Stomach (tissue), 9 donors: ENCODE measurements around the gene AK5. TPM values are rescaled to one million over a fixed set of nuclear protein-coding genes. Genes with fewer than 3 reads are reported as not detected.
"Not testable (repeated sequence)": the region's sequence is repeated elsewhere in the genome, so short reads cannot be mapped to it uniquely, and the experiment has no call there.

Experiments
- DNase-seq, 2 donors: peaks; one replicate each; pipeline versions ENCODE4 v3.0.0 to v3.0.0-alpha.2; 2013 to 2019
- H3K27ac ChIP-seq, 5 donors: fragments of 200-600 bp in 4 of 5; sonication (generic) in 4 of 5; one replicate each; pipeline ENCODE4 v1.5.1; 2013 to 2019; ENCODE audit warnings: mild to moderate bottlenecking in 1 of 5, moderate library complexity in 1 of 5
- H3K27me3 ChIP-seq, 3 donors: fragments of 200-600 bp; sonication (generic); one replicate each; pipeline ENCODE4 v1.5.1; 2017 to 2019; ENCODE audit warnings: mixed run types in 1 of 3
- H3K36me3 ChIP-seq, 4 donors: fragments of 200-600 bp; sonication (generic); 1 replicate in 3 of 4; 2 replicates in 1 of 4; pipeline ENCODE4 v1.5.1; 2016 to 2019
- H3K4me1 ChIP-seq, 4 donors: fragments of 200-600 bp; sonication (generic); one replicate each; pipeline ENCODE4 v1.5.1; 2016 to 2019
- H3K4me3 ChIP-seq, 4 donors: fragments of 200-600 bp; sonication (generic) in 3 of 4; one replicate each; pipeline ENCODE4 v1.5.1; 2016 to 2019; ENCODE audit warnings: mild to moderate bottlenecking in 1 of 4
- H3K9me3 ChIP-seq, 4 donors: fragments of 200-600 bp; sonication (generic); one replicate each; pipeline ENCODE4 v1.5.1; 2016 to 2019
- CTCF ChIP-seq, 7 experiments: fragments of 450-650 bp in 4 of 7; fragments of 200-600 bp in 3 of 7; sonication (generic) in 3 of 7; IDR thresholded peaks; one replicate each; pipeline ENCODE4 v1.5.1; 2016 to 2019; ENCODE audit warnings: antibody characterized with exemption in 7 of 7, control low read depth in 2 of 7, mild to moderate bottlenecking in 1 of 7
- EP300 ChIP-seq: sonication (generic); formaldehyde crosslinking; IDR thresholded peaks from one replicate; pipeline ENCODE4 v1.6.1; 2017; ENCODE audit warnings: antibody characterized with exemption
- POLR2A ChIP-seq, 4 donors: fragments of 450-650 bp; IDR thresholded peaks; one replicate each; pipeline ENCODE4 v1.6.1; 2016; ENCODE audit warnings: antibody characterized with exemption in 4 of 4, control low read depth in 2 of 4, mild to moderate bottlenecking in 1 of 4, moderate library complexity in 1 of 4
- POLR2AphosphoS5 ChIP-seq, 3 donors: sonication (generic); formaldehyde crosslinking; IDR thresholded peaks; one replicate each; pipeline ENCODE4 v1.6.1; 2016; ENCODE audit warnings: antibody characterized with exemption in 3 of 3
- WGBS, 5 donors: extraction: QIAGEN DNeasy Blood & Tissue Kit in 3 of 5; methylation state at CpG; one replicate each; pipeline versions ENCODE4 v1.1.5 to v1.1.7; 2013 to 2018; 5-methylcytosine and 5-hydroxymethylcytosine counted together
- intact Hi-C: fragments of 100-400 bp; cut with DNase I; formaldehyde crosslinking; loops from one replicate; pipeline ENCODE4 v1.15.1; 2023; ENCODE audit warnings: low total_unique reads
- polyA plus RNA-seq, 3 donors: library from polyadenylated mRNA; stranded (reverse); fragments of 200-250 nt; gene quantifications; one replicate each; pipeline ENCODE4 v1.2.3, GENCODE V29; 2013
- total RNA-seq, 5 donors: library from RNA; depleted of rRNA; stranded (reverse); fragments of >200 nt; gene quantifications; one replicate each; pipeline versions ENCODE4 v1.1.0 to v1.2.3, GENCODE V29; 2014 to 2016
- donor health status: healthy with polysubstance abuse.
- donor health status: Bipolar disorder and iron deficiency.
- donor health status: healthy.

Gene AK5
- total and polyA plus RNA-seq, 8 donors: 0.23 to 5.0 (median 1.3) TPM; not detected in 3

- WGBS, 5 donors: 91 to 96% (median 92%) methylated on average over 1 of the region's 1 CpG
- no peak overlapping the region for H3K4me3 ChIP-seq
- H3K36me3 ChIP-seq: no peaks in the 10 kb centered on the region
- no peak for DNase-seq
- TF ChIP-seq EP300 (no peak), POLR2AphosphoS5 (IDR thresholded peaks at IDR 0.05) (no peak), CTCF (IDR thresholded peaks at IDR 0.05) (no peak), POLR2A (IDR thresholded peaks at IDR 0.05) (no peak)
- no peaks in the 10 kb centered on the region for H3K4me1 ChIP-seq
- peaks cover 0 to 2% (median 0%) of the 10 kb centered on the region in 4 donors for H3K9me3 ChIP-seq
- H3K27me3 ChIP-seq: no peaks in the 10 kb centered on the region
- intact Hi-C loops: no loop called here
- no peak overlapping the region for H3K27ac ChIP-seq
Measured at GRCh38 chr1:77300566-77300965, 18.7 kb downstream of the AK5 start.

- Histone ChIP-seq H3K4me1 (no peaks in the 10 kb centered on the region), H3K9me3 (peaks cover 0 to 4% (median 0%) of the 10 kb centered on the region in 4 donors), H3K36me3 (no peaks in the 10 kb centered on the region), H3K4me3 (no peak overlapping the region), H3K27me3 (no peaks in the 10 kb centered on the region), H3K27ac (no peak overlapping the region)
- intact Hi-C loops: no loop called here
- 59 to 71% (median 64%) methylated on average over 3 of the region's 3 CpGs for WGBS, 5 donors
- no peak for TF ChIP-seq EP300
- no peak for TF ChIP-seq POLR2A (IDR thresholded peaks at IDR 0.05)
- no peak for TF ChIP-seq CTCF (IDR thresholded peaks at IDR 0.05)
- TF ChIP-seq POLR2AphosphoS5 (IDR thresholded peaks at IDR 0.05): no peak
- DNase-seq: no peak
Measured at GRCh38 chr1:77303387-77303786, 21.6 kb downstream of the AK5 start.

- Histone ChIP-seq H3K36me3 (no peaks in the 10 kb centered on the region), H3K27me3 (peaks cover 0 to 3% (median 0%) of the 10 kb centered on the region in 3 donors), H3K9me3 (peaks cover 0 to 4% (median 0%) of the 10 kb centered on the region in 4 donors), H3K4me1 (no peaks in the 10 kb centered on the region), H3K27ac (no peak overlapping the region), H3K4me3 (no peak overlapping the region)
- 51 to 63% (median 56%) methylated on average over 8 of the region's 8 CpGs for WGBS, 5 donors
- no peak for DNase-seq
- TF ChIP-seq EP300: no peak
- no peak for TF ChIP-seq POLR2AphosphoS5 (IDR thresholded peaks at IDR 0.05)
- TF ChIP-seq POLR2A (IDR thresholded peaks at IDR 0.05): no peak
- TF ChIP-seq CTCF (IDR thresholded peaks at IDR 0.05): no peak
- intact Hi-C loops: no loop called here
Measured at GRCh38 chr1:77308889-77309621, 27.2 kb downstream of the AK5 start.

- WGBS, 5 donors: 67 to 75% (median 71%) methylated on average over 3 of the region's 3 CpGs
- no peak overlapping the region for H3K27ac ChIP-seq
- no peak for DNase-seq
- peaks cover 0 to 3% (median 0%) of the 10 kb centered on the region in 3 donors for H3K27me3 ChIP-seq
- TF ChIP-seq POLR2AphosphoS5 (IDR thresholded peaks at IDR 0.05) (no peak), CTCF (IDR thresholded peaks at IDR 0.05) (no peak), POLR2A (IDR thresholded peaks at IDR 0.05) (no peak), EP300 (no peak)
- H3K36me3 ChIP-seq: no peaks in the 10 kb centered on the region
- H3K9me3 ChIP-seq: no peaks in the 10 kb centered on the region
- H3K4me1 ChIP-seq: no peaks in the 10 kb centered on the region
- intact Hi-C loops: no loop called here
- no peak overlapping the region for H3K4me3 ChIP-seq
Measured at GRCh38 chr1:77310924-77311323, 29.1 kb downstream of the AK5 start.

- H3K9me3 ChIP-seq, intact Hi-C loops, H3K36me3 ChIP-seq, H3K27ac ChIP-seq, H3K4me1 ChIP-seq, DNase-seq, H3K27me3 ChIP-seq, H3K4me3 ChIP-seq: not testable (repeated sequence)
- WGBS, 5 donors: 76 to 90% (median 87%) methylated on average over 5 of the region's 5 CpGs
Measured at GRCh38 chr1:77312364-77312763, 30.5 kb downstream of the AK5 start.
